K562 (cell line): ENCODE data around the gene ATXN7L1. TPM values are rescaled to one million over a fixed set of nuclear protein-coding genes. Genes with fewer than 3 reads are reported as not detected.

ENCODE experiments used
- ATAC-seq: fragments of 200-7000 bp; cut with Tn5 transposase; 3 replicates; pipeline ENCODE4 v1.9.1; 2020; ENCODE audit warnings: moderate library complexity
- BruUV-seq: library from RNA; stranded (reverse); fragments of 400-500 nt; replicated peaks from 2 replicates; lab custom pipeline; 2021; lab: Mats Ljungman, UMichigan
- CTCF ChIA-PET: fragments of 300-600 bp; formaldehyde crosslinking; extraction: SDS; loops from one replicate; lab custom pipeline; 2021; ENCODE audit warnings: low intra/inter-chr PET ratio; lab: Yijun Ruan, JAX
- POLR2A ChIA-PET: fragments of 300-600, 350-650 bp; sonication (Branson Sonifier 250); formaldehyde crosslinking; extraction: SDS; loops from one replicate; lab custom pipeline; 2021; ENCODE audit warnings: antibody characterized with exemption, inconsistent platforms; lab: Yijun Ruan, JAX
- DNase-seq, 4 experiments: peaks; one replicate each; pipeline versions ENCODE4 v3.0.0 to v3.0.0-alpha.2; 2011 to 2018; ENCODE audit warnings: low spot score in 3 of 4, mixed read lengths in 3 of 4; ENCODE audit errors: extremely low read depth in 1 of 4
- FAIRE-seq: peaks from 2 replicates; lab custom pipeline; 2011; peaks lifted over from hg19 to GRCh38; lab: Jason Lieb, UNC
- H2AFZ ChIP-seq: 2 replicates; pipeline ENCODE4 v1.6.0; 2011; ENCODE audit warnings: low read depth, low read length, control low read depth, inconsistent platforms
- H3K27ac ChIP-seq: fragments of 200-600 bp; 3 replicates; pipeline ENCODE4 v1.8.0; 2011; ENCODE audit warnings: low read depth, mild to moderate bottlenecking, control low read depth, inconsistent platforms, low read length, moderate library complexity, mixed read lengths; ENCODE audit errors: extremely low read depth
- H3K27me3 ChIP-seq, 2 experiments: fragments of 300-600 bp in 1 of 2; 2 replicates in 1 of 2; 3 replicates in 1 of 2; pipeline versions ENCODE4 v1.6.0 to v1.8.0; 2011; ENCODE audit warnings: inconsistent platforms in 2 of 2, low read length in 2 of 2, mild to moderate bottlenecking in 1 of 2, mixed read lengths in 1 of 2, moderate library complexity in 1 of 2; ENCODE audit not compliant: control insufficient read depth in 2 of 2, insufficient read depth in 2 of 2
- H3K36me3 ChIP-seq: fragments of 300-600 bp; 3 replicates; pipeline ENCODE4 v1.8.0; 2011; ENCODE audit warnings: mild to moderate bottlenecking, low read length, inconsistent platforms; ENCODE audit not compliant: control insufficient read depth, insufficient read depth
- H3K4me1 ChIP-seq, 2 experiments: fragments of 200-600 bp in 1 of 2; replicated peaks in 1 of 2; 2 replicates in 1 of 2; 3 replicates in 1 of 2; pipeline versions ENCODE4 v1.5.1 to v1.8.0; 2011; ENCODE audit warnings: inconsistent platforms in 2 of 2, low read length in 2 of 2, mild to moderate bottlenecking in 1 of 2, mixed read lengths in 1 of 2, moderate library complexity in 1 of 2; ENCODE audit not compliant: control insufficient read depth in 2 of 2, insufficient read depth in 2 of 2
- H3K4me2 ChIP-seq: 2 replicates; pipeline ENCODE4 v1.6.1; 2011; ENCODE audit warnings: low read length, control low read depth, inconsistent platforms, mixed read lengths; ENCODE audit not compliant: insufficient read depth
- H3K4me3 ChIP-seq: fragments of 200-600 bp; sonication (generic), shearing (Covaris generic); 2 replicates; pipeline ENCODE4 v1.5.1; 2016; ENCODE audit warnings: control low read depth, inconsistent platforms
- H3K79me2 ChIP-seq: fragments of 200-600 bp; 3 replicates; pipeline ENCODE4 v1.8.0; 2011; ENCODE audit warnings: low read length, inconsistent platforms; ENCODE audit not compliant: control insufficient read depth, insufficient read depth
- H3K9ac ChIP-seq, 2 experiments: 2 replicates each; pipeline versions ENCODE4 v1.6.0 to v1.6.1; 2011; ENCODE audit warnings: low read depth in 2 of 2, low read length in 2 of 2, control low read depth in 1 of 2, inconsistent platforms in 1 of 2, mild to moderate bottlenecking in 1 of 2, mixed read lengths in 1 of 2; ENCODE audit not compliant: insufficient read depth in 1 of 2
- H3K9me1 ChIP-seq: one replicate; pipeline ENCODE4 v1.6.0; 2011; ENCODE audit warnings: inconsistent platforms, mild to moderate bottlenecking, low read length, moderate library complexity; ENCODE audit not compliant: control insufficient read depth, insufficient read depth
- H3K9me3 ChIP-seq: replicated peaks from 2 replicates; pipeline ENCODE4 v1.5.1; 2011; ENCODE audit warnings: low read depth, low read length, inconsistent platforms; ENCODE audit not compliant: control insufficient read depth, insufficient read depth
- H4K20me1 ChIP-seq: replicated peaks from 2 replicates; pipeline ENCODE4 v1.6.1; 2011; ENCODE audit warnings: low read length, inconsistent platforms, mixed read lengths; ENCODE audit not compliant: control insufficient read depth, insufficient read depth
- DPF2 ChIP-seq: fragments of 450-650 bp; IDR thresholded peaks from 2 replicates; pipeline ENCODE4 v1.6.1; 2016
- ETS1 ChIP-seq: conservative IDR thresholded peaks from 2 replicates; pipeline ENCODE4 v1.6.1; 2011; ENCODE audit warnings: low read depth, mild to moderate bottlenecking, low read length; ENCODE audit not compliant: control insufficient read depth
- GATA2 ChIP-seq: sonication (generic); formaldehyde crosslinking; IDR thresholded peaks from 2 replicates; pipeline ENCODE4 v1.4.0; 2020; ENCODE audit warnings: mild to moderate bottlenecking, missing genetic modification reagents
- HDAC1 ChIP-seq, 2 experiments: fragments of 450-650 bp; IDR thresholded peaks; 2 replicates each; pipeline ENCODE4 v1.6.1; 2016 to 2017; ENCODE audit warnings: inconsistent platforms in 1 of 2, mild to moderate bottlenecking in 1 of 2, moderate library complexity in 1 of 2
- NFATC3 ChIP-seq: fragments of 450-650 bp; IDR thresholded peaks from 2 replicates; pipeline ENCODE4 v1.6.1; 2017; ENCODE audit warnings: mild to moderate bottlenecking
- PBX2 ChIP-seq, 2 experiments: IDR thresholded peaks in 1 of 2; conservative IDR thresholded peaks in 1 of 2; 2 replicates each; pipeline ENCODE4 v1.6.1; 2016; ENCODE audit warnings: low read depth in 2 of 2, mild to moderate bottlenecking in 1 of 2, missing compliant biosample characterization in 1 of 2, missing genetic modification characterization in 1 of 2, moderate library complexity in 1 of 2
- POLR2A ChIP-seq: fragments of 450-650 bp; conservative IDR thresholded peaks from 2 replicates; pipeline ENCODE4 v1.6.1; 2016
- RBM25 ChIP-seq: fragments of 200-400 bp; formaldehyde crosslinking; IDR thresholded peaks from 2 replicates; pipeline ENCODE4 v1.6.1; 2018; ENCODE audit warnings: low read length, low read depth, moderate library complexity; ENCODE audit not compliant: severe bottlenecking
- SIX5 ChIP-seq, 2 experiments: IDR thresholded peaks; 2 replicates each; pipeline ENCODE4 v1.6.1; 2011; ENCODE audit warnings: low read length in 2 of 2, borderline replicate concordance in 1 of 2, low read depth in 1 of 2, mild to moderate bottlenecking in 1 of 2, moderate library complexity in 1 of 2; ENCODE audit not compliant: insufficient read depth in 1 of 2
- SMARCA5 ChIP-seq: fragments of 450-650 bp; IDR thresholded peaks from 2 replicates; pipeline ENCODE4 v1.6.1; 2016
- ZFPM2 ChIP-seq: fragments of 250-450 bp; sonication (Bioruptor Pico); IDR thresholded peaks from 2 replicates; pipeline ENCODE4 v1.5.1; 2022; ENCODE audit warnings: mild to moderate bottlenecking
- ZNF232 ChIP-seq: sonication (generic); formaldehyde crosslinking; IDR thresholded peaks from 2 replicates; pipeline ENCODE4 v1.8.0; 2022; ENCODE audit warnings: mild to moderate bottlenecking, missing genetic modification reagents
- ZNF584 ChIP-seq: fragments of 200-800 bp; sonication (Bioruptor generic); IDR thresholded peaks from 2 replicates; pipeline ENCODE4 v1.6.1; 2016; ENCODE audit warnings: low read depth, mild to moderate bottlenecking, missing genetic modification characterization, missing compliant biosample characterization
- ZNF668 ChIP-seq: fragments of 250-450 bp; sonication (Bioruptor Pico); IDR thresholded peaks from 2 replicates; pipeline ENCODE4 v1.8.0; 2022; ENCODE audit warnings: mild to moderate bottlenecking, inconsistent platforms
- ZNF75A ChIP-seq: fragments of 450-650 bp; formaldehyde crosslinking; IDR thresholded peaks from 2 replicates; pipeline ENCODE4 v1.4.0; 2020; ENCODE audit warnings: mild to moderate bottlenecking
- WGBS: fragments of 100-300 bp; shearing (Covaris generic); methylation state at CpG from one replicate; pipeline ENCODE4 v1.1.6; 2016; ENCODE audit warnings: low coverage, mixed read lengths; ENCODE audit not compliant: insufficient coverage; ENCODE audit errors: missing lambda C conversion rate; 5-methylcytosine and 5-hydroxymethylcytosine counted together
- in situ Hi-C: fragments of 300-500 bp; cut with MboI; formaldehyde crosslinking; loops from 4 replicates; pipeline ENCODE4 v1.15.0; 2018; ENCODE audit warnings: inconsistent platforms, mixed read lengths
- intact Hi-C: fragments of 100-400 bp; cut with micrococcal nuclease; formaldehyde crosslinking; loops from 2 replicates; pipeline ENCODE4 v1.14.2; 2022
- polyA plus RNA-seq, 8 experiments: library from polyadenylated mRNA; depleted of rRNA in 4 of 8; stranded (reverse) in 5 of 8; unstranded in 3 of 8; fragments of >200 nt; fragmentation: Nextera tagmentation in 2 of 8; fragmentation: Illumina TruSeq in 1 of 8; extraction: Ambion mirVana in 2 of 8; extraction: Trizol in 1 of 8; gene quantifications; 2 replicates each; pipeline versions ENCODE4 v1.2.1 to v1.2.3, GENCODE V29; 2011 to 2014; ENCODE audit warnings: inconsistent platforms in 1 of 8, missing spikeins in 1 of 8
- total RNA-seq, 7 experiments: library from RNA; depleted of rRNA in 6 of 7; stranded (reverse); fragments of >200 nt in 6 of 7; fragmentation: Illumina TruSeq in 2 of 7; extraction: Trizol in 2 of 7; gene quantifications; 2 replicates each; pipeline versions ENCODE4 v1.2.1 to v1.2.3, GENCODE V29; 2011 to 2021; ENCODE audit warnings: low replicate concordance in 1 of 7

Gene ATXN7L1
- total and polyA plus RNA-seq, 9 of the 15 experiments (the other 6 are each of a cell fraction or from before 2014, with no cell fraction given) = 6.6 to 13.7 (median 10.7) TPM

- TF ChIP-seq PBX2 (CRISPR knock-in tag; IDR thresholded peaks at IDR 0.05; ENCODE audit: low read depth) = no peak
- no peak for TF ChIP-seq PBX2 (tag; conservative IDR thresholded peaks at IDR 0.05; ENCODE audit: low read depth)
- TF ChIP-seq ZNF668 (CRISPR knock-in tag) = no peak
- no peak for TF ChIP-seq ZFPM2 (CRISPR knock-in tag)
- no peak for TF ChIP-seq GATA2 (CRISPR knock-in tag)
These were observed 56.8 kb downstream of the ATXN7L1 start (continued) for GRCh38 chr7:105819559-105819958.

- POLR2A ChIA-PET = interaction anchor here (1.5 to 2.0 kb wide), 2 partner anchors 10 to 11 kb away, joined by 4 read pairs; no protein-coding TSS in a partner anchor
These were observed 59.3 kb downstream of the ATXN7L1 start for GRCh38 chr7:105816954-105817615.

More at GRCh38 chr7:105816954-105817615, 59.3 kb downstream of the ATXN7L1 start:
- no peaks in the 10 kb centered on the region for H3K9me1 ChIP-seq
- TF ChIP-seq ZNF75A (no peak), ETS1 (no peak), SMARCA5 (no peak), DPF2 (no peak), ZNF584 (CRISPR knock-in tag) (no peak), POLR2A (no peak), ZNF232 (no peak), SIX5 (IDR thresholded peaks at IDR 0.05; ENCODE audit: borderline replicate concordance in 1 of 2, insufficient read depth in 1 of 2, low read depth in 1 of 2, low read length in 2 of 2) (no peak), NFATC3 (no peak), RBM25 (no peak), HDAC1 (IDR thresholded peaks at IDR 0.05) (no peak)
- TF ChIP-seq, all 486 proteins: peak for 0
- H3K27ac ChIP-seq = no peak overlapping the region
- H3K4me2 ChIP-seq = no peak overlapping the region
- CTCF ChIA-PET = no interaction called here
- no peaks in the 10 kb centered on the region for H3K36me3 ChIP-seq
- intact Hi-C loops (no loop called here), in situ Hi-C loops (no loop called here)
- H3K27me3 ChIP-seq = peaks cover 3 to 19% of the 10 kb centered on the region in 2 experiments; a peak in 4 of 5 replicates
- H3K9me3 ChIP-seq = no peaks in the 10 kb centered on the region
- H4K20me1 ChIP-seq = no peaks in the 10 kb centered on the region
- FAIRE-seq = no peak
- ATAC-seq = no peak
- no peaks in the 10 kb centered on the region for H3K79me2 ChIP-seq
- no peak overlapping the region for H3K4me3 ChIP-seq
- no peak for DNase-seq
- 0 out of 5 replicates have a peak, but pooled peaks cover 0 to 3% of the 10 kb centered on the region in 2 experiments for H3K4me1 ChIP-seq
- WGBS = 20% methylated on average over 6 of the region's 6 CpGs
- H3K9ac ChIP-seq = no peak overlapping the region
- H2AFZ ChIP-seq = no peak overlapping the region
- no TSS peak for BruUV-seq
